ENCODE data around the gene INPP5A. TPM values are rescaled to one million over a fixed set of nuclear protein-coding genes. Genes with fewer than 3 reads are reported as not detected.

The INPP5A gene
- total and polyA plus RNA-seq, 2 donors (not counting 1 experiment from before 2014, with no cell fraction given): 9.3 to 87.8 TPM

DNA sequence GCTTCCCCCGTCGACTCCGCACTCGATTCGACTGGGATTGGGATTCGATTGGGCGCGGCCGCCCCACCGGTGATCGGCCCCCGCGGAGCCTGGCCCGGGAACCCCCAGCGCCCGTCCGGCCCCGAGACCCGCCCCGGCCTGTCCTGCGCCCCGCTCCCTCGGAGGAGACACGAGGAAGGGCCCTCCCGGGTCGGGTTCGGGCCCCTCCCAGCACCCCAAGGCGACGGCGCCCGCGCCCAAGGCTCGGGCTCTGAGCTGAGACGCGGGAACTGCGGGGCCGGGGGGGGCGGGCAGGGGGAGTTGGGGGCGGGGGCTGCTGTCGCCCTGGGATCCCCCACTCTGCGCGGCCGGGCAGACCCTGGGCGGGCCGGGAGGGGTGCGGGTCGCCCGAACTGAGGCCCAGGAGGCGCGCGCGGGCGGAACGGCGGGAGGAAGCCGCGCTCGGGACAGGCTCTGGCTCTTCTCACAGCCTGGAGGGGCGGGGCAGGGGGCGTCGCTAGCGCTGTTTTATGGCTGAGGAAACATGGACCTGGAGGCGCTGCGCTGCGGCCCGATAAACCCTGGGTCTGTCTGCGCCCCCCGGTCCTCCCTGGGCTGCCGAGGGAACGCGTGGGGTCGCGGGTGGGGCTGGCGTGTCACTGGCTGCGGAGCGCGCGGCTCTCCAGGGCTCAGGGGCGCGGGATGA lies 250.1 kb downstream of the INPP5A start:
- DNase-seq: no peak
- no peaks in the 10 kb centered on the region for H3K36me3 ChIP-seq (replicated peaks in 1 of 2; ENCODE audit: control extremely low read depth in 1 of 2, control insufficient read depth in 1 of 2, extremely low read depth in 1 of 2, insufficient read depth in 2 of 2, low read length in 1 of 2)
- no peaks in the 10 kb centered on the region for H3K79me2 ChIP-seq (ENCODE audit: control insufficient read depth, insufficient read depth, low read length)
- Mint-ChIP-seq H3K9me3 (ENCODE audit: insufficient read depth) (no peaks in the 10 kb centered on the region), H3K4me3 (no peak overlapping the region), H3K4me1 (peaks cover 10% of the 10 kb centered on the region), H3K27ac (no peak overlapping the region), H3K27me3 (peaks cover 18% of the 10 kb centered on the region)
- ChIA-PET CTCF (no interaction called here), POLR2A (no interaction called here)
- peaks cover 3 to 25% of the 10 kb centered on the region in 2 donors for H3K4me1 ChIP-seq (ENCODE audit: control insufficient read depth in 2 of 2, insufficient read depth in 2 of 2, low read length in 2 of 2)
- H2AFZ ChIP-seq (ENCODE audit: insufficient read depth, low read depth, low read length, poor library complexity, severe bottlenecking): no peak overlapping the region
- no peak for ATAC-seq (ENCODE audit: low read depth)
- H3K4me2 ChIP-seq (replicated peaks; ENCODE audit: low read depth, low read length, poor library complexity, severe bottlenecking): peak overlapping the region; percentile 61
- H3K4me3 ChIP-seq (ENCODE audit: control extremely low read depth in 1 of 5, extremely low read depth in 1 of 5, insufficient read depth in 1 of 5, low read depth in 2 of 5, low read length in 4 of 5): no peak overlapping the region
- no peaks in the 10 kb centered on the region for H4K20me1 ChIP-seq (ENCODE audit: control insufficient read depth, insufficient read depth, low read length, poor library complexity, severe bottlenecking)
- no peak overlapping the region for H3K9ac ChIP-seq (ENCODE audit: low read length)
- peaks cover 0 to 33% (median 5%) of the 10 kb centered on the region in 4 experiments for H3K27me3 ChIP-seq (replicated peaks in 1 of 4; ENCODE audit: control extremely low read depth in 1 of 4, control insufficient read depth in 3 of 4, insufficient read depth in 4 of 4, low read length in 3 of 4)
- TF ChIP-seq, protein P1, sequence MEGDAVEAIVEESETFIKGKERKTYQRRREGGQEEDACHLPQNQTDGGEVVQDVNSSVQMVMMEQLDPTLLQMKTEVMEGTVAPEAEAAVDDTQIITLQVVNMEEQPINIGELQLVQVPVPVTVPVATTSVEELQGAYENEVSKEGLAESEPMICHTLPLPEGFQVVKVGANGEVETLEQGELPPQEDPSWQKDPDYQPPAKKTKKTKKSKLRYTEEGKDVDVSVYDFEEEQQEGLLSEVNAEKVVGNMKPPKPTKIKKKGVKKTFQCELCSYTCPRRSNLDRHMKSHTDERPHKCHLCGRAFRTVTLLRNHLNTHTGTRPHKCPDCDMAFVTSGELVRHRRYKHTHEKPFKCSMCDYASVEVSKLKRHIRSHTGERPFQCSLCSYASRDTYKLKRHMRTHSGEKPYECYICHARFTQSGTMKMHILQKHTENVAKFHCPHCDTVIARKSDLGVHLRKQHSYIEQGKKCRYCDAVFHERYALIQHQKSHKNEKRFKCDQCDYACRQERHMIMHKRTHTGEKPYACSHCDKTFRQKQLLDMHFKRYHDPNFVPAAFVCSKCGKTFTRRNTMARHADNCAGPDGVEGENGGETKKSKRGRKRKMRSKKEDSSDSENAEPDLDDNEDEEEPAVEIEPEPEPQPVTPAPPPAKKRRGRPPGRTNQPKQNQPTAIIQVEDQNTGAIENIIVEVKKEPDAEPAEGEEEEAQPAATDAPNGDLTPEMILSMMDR (IDR thresholded peaks at IDR 0.05): no peak
- TF ChIP-seq EZH2 (IDR thresholded peaks at IDR 0.05; ENCODE audit: borderline replicate concordance, insufficient read depth, low read depth, low read length, poor library complexity, severe bottlenecking): no peak
- H3K27ac ChIP-seq (ENCODE audit: low read length in 2 of 2): no peak overlapping the region
- peaks cover 0 to 19% (median 0%) of the 10 kb centered on the region in 3 donors for H3K9me3 ChIP-seq (ENCODE audit: control extremely low read depth in 1 of 3, control insufficient read depth in 2 of 3, insufficient read depth in 1 of 3, low read length in 2 of 3)
- intact Hi-C loops (cut with micrococcal nuclease): no loop called here
- WGBS (ENCODE audit: insufficient coverage): 4% methylated on average over 78 of the region's 80 CpGs

DNA sequence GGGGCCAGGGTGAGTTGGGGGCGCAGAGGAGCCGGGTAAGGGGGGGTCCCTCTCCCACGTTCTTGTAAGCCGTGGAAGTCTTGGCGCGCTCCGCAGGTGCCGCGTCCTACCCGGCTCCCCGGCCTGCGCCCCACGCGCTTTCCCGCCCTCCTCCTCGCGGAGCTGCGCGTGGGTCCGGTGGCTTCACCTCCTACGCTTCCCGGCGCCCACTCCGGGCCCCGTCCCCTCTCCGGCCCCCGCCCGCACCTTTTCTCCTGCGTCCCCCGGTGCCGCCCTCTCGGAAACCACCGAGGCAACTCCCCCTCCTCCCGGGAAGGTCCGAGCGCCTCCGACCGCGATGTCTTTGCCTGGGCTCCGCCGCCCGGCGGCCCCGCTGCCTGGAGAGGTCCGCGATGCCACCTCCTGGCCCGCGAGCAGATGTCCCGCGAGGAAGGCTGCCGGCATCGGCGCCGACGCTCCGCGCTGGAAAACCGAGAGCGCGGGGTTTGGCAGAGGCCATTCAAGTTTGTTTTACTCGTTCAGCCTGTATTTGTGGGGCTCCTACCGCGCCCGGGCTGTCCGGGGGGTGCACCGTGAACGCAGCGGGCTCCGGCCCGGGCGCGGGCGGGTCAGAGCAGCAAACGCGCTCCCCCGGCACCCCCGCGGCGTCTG lies 250.7 kb downstream of the INPP5A start:
- no peaks in the 10 kb centered on the region for H3K9me3 Mint-ChIP-seq (ENCODE audit: insufficient read depth)
- peaks cover 12% of the 10 kb centered on the region for H3K27me3 Mint-ChIP-seq
- no peak overlapping the region for H3K4me2 ChIP-seq (replicated peaks; ENCODE audit: low read depth, low read length, poor library complexity, severe bottlenecking)
- CTCF ChIA-PET: no interaction called here
- H3K9ac ChIP-seq (ENCODE audit: low read length): no peak overlapping the region
- H3K27ac Mint-ChIP-seq: no peak overlapping the region
- H3K27me3 ChIP-seq (replicated peaks in 1 of 4; ENCODE audit: control extremely low read depth in 1 of 4, control insufficient read depth in 3 of 4, insufficient read depth in 4 of 4, low read length in 3 of 4): peaks cover 0 to 31% (median 5%) of the 10 kb centered on the region in 4 experiments
- no peak overlapping the region for H3K4me3 ChIP-seq (ENCODE audit: control extremely low read depth in 1 of 5, extremely low read depth in 1 of 5, insufficient read depth in 1 of 5, low read depth in 2 of 5, low read length in 4 of 5)
- POLR2A ChIA-PET: no interaction called here
- no peak for TF ChIP-seq EZH2 (IDR thresholded peaks at IDR 0.05; ENCODE audit: borderline replicate concordance, insufficient read depth, low read depth, low read length, poor library complexity, severe bottlenecking)
- TF ChIP-seq, protein P1 (IDR thresholded peaks at IDR 0.05): no peak
- H2AFZ ChIP-seq (ENCODE audit: insufficient read depth, low read depth, low read length, poor library complexity, severe bottlenecking): no peak overlapping the region
- ATAC-seq (ENCODE audit: low read depth) (no peak), DNase-seq (peak; percentile 18)
- H3K27ac ChIP-seq (ENCODE audit: low read length in 2 of 2): no peak overlapping the region
- no peaks in the 10 kb centered on the region for H3K36me3 ChIP-seq (replicated peaks in 1 of 2; ENCODE audit: control extremely low read depth in 1 of 2, control insufficient read depth in 1 of 2, extremely low read depth in 1 of 2, insufficient read depth in 2 of 2, low read length in 1 of 2)
- no peaks in the 10 kb centered on the region for H3K79me2 ChIP-seq (ENCODE audit: control insufficient read depth, insufficient read depth, low read length)
- WGBS (ENCODE audit: insufficient coverage): 9% methylated on average over 78 of the region's 79 CpGs
- no peak overlapping the region for H3K4me3 Mint-ChIP-seq
- peaks cover 3 to 25% of the 10 kb centered on the region in 2 donors for H3K4me1 ChIP-seq (ENCODE audit: control insufficient read depth in 2 of 2, insufficient read depth in 2 of 2, low read length in 2 of 2)
- intact Hi-C loops (cut with micrococcal nuclease): no loop called here
- H3K9me3 ChIP-seq (ENCODE audit: control extremely low read depth in 1 of 3, control insufficient read depth in 2 of 3, insufficient read depth in 1 of 3, low read length in 2 of 3): peaks cover 0 to 22% (median 0%) of the 10 kb centered on the region in 3 donors
- H4K20me1 ChIP-seq (ENCODE audit: control insufficient read depth, insufficient read depth, low read length, poor library complexity, severe bottlenecking): no peaks in the 10 kb centered on the region
- H3K4me1 Mint-ChIP-seq: peaks cover 10% of the 10 kb centered on the region
